Transverse colon (tissue), 4 donors: Measurements from ENCODE around the gene PLEKHH3. TPM values are rescaled to one million over a fixed set of nuclear protein-coding genes. Genes with fewer than 3 reads are reported as not detected.

ENCODE experiments used
- DNase-seq: peaks from one replicate; pipeline ENCODE4 v3.0.0-alpha.2; 2019
- H3K27ac ChIP-seq, 4 donors: fragments of 200-600 bp; sonication (generic); 2 replicates each; pipeline ENCODE4 v1.5.1; 2016 to 2018; ENCODE audit warnings: inconsistent platforms in 4 of 4
- H3K27me3 ChIP-seq: fragments of 200-600 bp; sonication (generic); 2 replicates; pipeline ENCODE4 v1.5.1; 2017; ENCODE audit warnings: inconsistent platforms
- H3K36me3 ChIP-seq, 4 donors: fragments of 200-600 bp; sonication (generic); 2 replicates each; pipeline ENCODE4 v1.5.1; 2017 to 2019; ENCODE audit warnings: inconsistent platforms in 4 of 4
- H3K4me1 ChIP-seq, 4 donors: fragments of 200-600 bp; sonication (generic); 2 replicates each; pipeline ENCODE4 v1.5.1; 2017 to 2020; ENCODE audit warnings: inconsistent platforms in 4 of 4
- H3K4me3 ChIP-seq, 4 donors: fragments of 200-600 bp; sonication (generic); 1 replicate in 1 of 4; 2 replicates in 3 of 4; pipeline versions ENCODE4 v1.5.1 to v1.6.1; 2017 to 2019; ENCODE audit warnings: inconsistent platforms in 4 of 4
- H3K9me3 ChIP-seq, 2 donors: fragments of 200-600 bp; sonication (generic); 2 replicates each; pipeline ENCODE4 v1.5.1; 2017 to 2019; ENCODE audit warnings: inconsistent platforms in 2 of 2
- CTCF ChIP-seq, 5 experiments: fragments of 200-600 bp in 3 of 5; fragments of 450-650 bp in 2 of 5; sonication (generic) in 3 of 5; IDR thresholded peaks; 1 replicate in 2 of 5; 2 replicates in 3 of 5; pipeline ENCODE4 v1.5.1; 2016 to 2017; ENCODE audit warnings: antibody characterized with exemption in 5 of 5, inconsistent platforms in 3 of 5, mild to moderate bottlenecking in 2 of 5, moderate library complexity in 1 of 5
- EP300 ChIP-seq: sonication (generic); formaldehyde crosslinking; IDR thresholded peaks from one replicate; pipeline ENCODE4 v1.6.1; 2017; ENCODE audit warnings: antibody characterized with exemption, low read depth
- POLR2AphosphoS5 ChIP-seq, 3 donors: sonication (generic); formaldehyde crosslinking; IDR thresholded peaks; one replicate each; pipeline ENCODE4 v1.6.1; 2016; ENCODE audit warnings: antibody characterized with exemption in 3 of 3
- WGBS, 2 donors: methylation state at CpG; one replicate each; pipeline ENCODE4 v1.1.5; 2018; ENCODE audit warnings: low coverage in 1 of 2; 5-methylcytosine and 5-hydroxymethylcytosine counted together
- in situ Hi-C, 4 donors: fragments of 200-750 bp; cut with MboI; loops; one replicate each; pipeline versions ENCODE4 v1.15.0 to v1.15.1; 2017; ENCODE audit warnings: low sequenced_read_pairs in 3 of 4, low pct_ligation_motif_present in 1 of 4, low pct_unique_long_range_greater_than_20kb in 1 of 4
- intact Hi-C: fragments of 100-400 bp; cut with DNase I; formaldehyde crosslinking; loops from one replicate; pipeline ENCODE4 v1.15.1; 2023; ENCODE audit warnings: low total_unique reads
- small RNA-seq, 4 donors: library from RNA; depleted of rRNA; stranded (forward); fragments of <200 nt; gene quantifications; one replicate each; pipeline ENCODE3, GENCODE V24; 2016
- total RNA-seq, 4 donors: library from RNA; depleted of rRNA; stranded (reverse); fragments of >200 nt; gene quantifications; one replicate each; pipeline ENCODE4 v1.1.0, GENCODE V29; 2016

PLEKHH3 gene
- total RNA-seq, 4 donors from 2014 or later = 5.8 to 29.9 (median 9.9) TPM

GRCh38 chr17:42618442-42619150 is 58.2 kb downstream of the PLEKHH3 start:
- TF ChIP-seq CTCF (IDR thresholded peaks at IDR 0.05) = peak in 3 of 5 experiments; percentile 12 to 35 (median 25)
- TF ChIP-seq EP300 = no peak
- TF ChIP-seq POLR2AphosphoS5 (IDR thresholded peaks at IDR 0.05) = peak in 1 of 3 donors; percentile 65
- 28 to 33% methylated on average over 5 to 9 of the region's 9 CpGs for WGBS, 2 donors
- DNase-seq = peak; percentile 73
- Histone ChIP-seq H3K4me1 (peaks cover 0 to 12% (median 2%) of the 10 kb centered on the region in 4 donors), H3K27me3 (no peaks in the 10 kb centered on the region), H3K9me3 (no peaks in the 10 kb centered on the region), H3K27ac (peak overlapping the region in 2 of 4 donors; percentile 42 to 59), H3K4me3 (no peak overlapping the region), H3K36me3 (peaks cover 0 to 18% (median 1%) of the 10 kb centered on the region in 4 donors)
- in situ Hi-C loops = no loop called here
- intact Hi-C loops = loop anchor here (5.0 kb wide), 1 partner anchor 1689 kb away; the partner anchor contains the start of gene RUNDC3A

DNA sequence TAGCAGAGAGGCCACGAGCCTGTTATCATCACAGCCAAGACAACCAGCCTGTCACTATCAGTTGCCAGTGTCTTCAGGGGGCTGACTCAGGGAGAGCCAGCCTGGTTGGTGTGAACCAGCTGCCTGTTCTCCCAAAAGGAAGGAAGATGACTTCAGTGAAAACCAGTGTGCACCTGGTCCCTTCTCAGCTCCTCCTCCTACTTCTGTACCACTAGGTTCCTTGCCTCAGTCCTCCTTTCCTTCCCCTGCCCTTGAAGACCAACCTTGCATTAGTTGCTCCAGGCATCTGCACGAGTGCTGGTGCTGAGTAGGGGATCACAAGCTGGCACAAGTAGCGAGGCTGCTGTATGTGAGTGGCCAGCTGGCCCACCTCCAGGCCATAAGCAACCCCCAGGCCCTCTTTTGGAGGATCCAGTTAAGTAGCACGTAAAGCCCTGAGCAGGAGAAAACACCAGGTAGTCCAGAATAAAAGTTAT is 58.8 kb downstream of the PLEKHH3 start:
- Histone ChIP-seq H3K9me3 (no peaks in the 10 kb centered on the region), H3K4me1 (peaks cover 0 to 12% (median 2%) of the 10 kb centered on the region in 4 donors), H3K27me3 (no peaks in the 10 kb centered on the region), H3K4me3 (no peak overlapping the region), H3K36me3 (peaks cover 0 to 20% (median 4%) of the 10 kb centered on the region in 4 donors), H3K27ac (peak overlapping the region in 2 of 4 donors; percentile 42 to 59)
- intact Hi-C loops (loop anchor here (5.0 kb wide), 1 partner anchor 1689 kb away; the partner anchor contains the start of gene RUNDC3A), in situ Hi-C loops (no loop called here)
- WGBS, 2 donors = 66 to 100% methylated on average over 1 to 4 of the region's 4 CpGs
- DNase-seq = peak; percentile 20
- TF ChIP-seq POLR2AphosphoS5 (IDR thresholded peaks at IDR 0.05) (peak in 1 of 3 donors; percentile 25), EP300 (no peak)

Small RNA genes within 50 kb of the gene (small RNA-seq; reads per million reads assigned to genes)
- gene MIR6780A = 0 to 0.55 (median 0.13) reads per million in 4 donors

Other genes with a start within 250 kb of the PLEKHH3 start
- 100 to 1,000 TPM in 2 of 4 donors, 10 to 100 TPM in 2; 91.8 to 313 (median 115) TPM for gene ATP6V0A1, start 218.1 kb downstream of the PLEKHH3 start, total RNA-seq
- 10 to 100 TPM; 35.4 to 95.7 (median 66.2) TPM for gene NAGLU, start 140.8 kb downstream of the PLEKHH3 start, total RNA-seq
- gene HSD17B1, start 124.1 kb downstream of the PLEKHH3 start, total RNA-seq = 1 to 10 TPM in 1 of 4 donors, under 1 TPM in 2, not detected in 1; 0.41 to 2.2 (median 0.95) TPM
- gene COASY, start 114.8 kb downstream of the PLEKHH3 start, total RNA-seq = 10 to 100 TPM; 46.4 to 91.7 (median 57.6) TPM
- 100 to 1,000 TPM in 3 of 4 donors, 10 to 100 TPM in 1; 81.3 to 191 (median 143) TPM for gene MLX, start 109.9 kb downstream of the PLEKHH3 start, total RNA-seq
- gene PSMC3IP, start 99.3 kb downstream of the PLEKHH3 start, total RNA-seq = 1 to 10 TPM in 2 of 4 donors, under 1 TPM in 1, not detected in 1; 0.96 to 2.6 (median 1.3) TPM
- 10 to 100 TPM; 47.2 to 71.8 (median 59.0) TPM for gene RETREG3, start 67.6 kb downstream of the PLEKHH3 start, total RNA-seq
- 10 to 100 TPM in 2 of 4 donors, 1 to 10 TPM in 2; 6.0 to 27.7 (median 14.3) TPM for gene TUBG1, start 67.3 kb downstream of the PLEKHH3 start, total RNA-seq
- 10 to 100 TPM in 3 of 4 donors, 1 to 10 TPM in 1; 9.6 to 53.1 (median 26.7) TPM for gene TUBG2, start 17.7 kb downstream of the PLEKHH3 start, total RNA-seq
- gene CCR10, start 4.8 kb upstream of the PLEKHH3 start, total RNA-seq = 1 to 10 TPM in 1 of 4 donors, under 1 TPM in 1, not detected in 2; 0.82 to 3.5 TPM
- 10 to 100 TPM in 2 of 4 donors, 1 to 10 TPM in 2; 3.7 to 43.8 (median 10.1) TPM for gene CNTNAP1, start 5.5 kb upstream of the PLEKHH3 start, total RNA-seq
- 100 to 1,000 TPM in 1 of 4 donors, 10 to 100 TPM in 3; 30.4 to 159 (median 43.4) TPM for gene EZH1, start 68.0 kb upstream of the PLEKHH3 start, total RNA-seq
- gene RAMP2, start 84.2 kb upstream of the PLEKHH3 start, total RNA-seq = 10 to 100 TPM in 2 of 4 donors, 1 to 10 TPM in 2; 6.1 to 88.0 (median 23.4) TPM
- 100 to 1,000 TPM in 1 of 4 donors, 10 to 100 TPM in 3; 58.3 to 111 (median 79.7) TPM for gene VPS25, start 96.5 kb upstream of the PLEKHH3 start, total RNA-seq
- gene WNK4, start 103.6 kb upstream of the PLEKHH3 start, total RNA-seq = 10 to 100 TPM; 17.9 to 87.6 (median 40.9) TPM
- 100 to 1,000 TPM; 128 to 400 (median 171) TPM for gene COA3, start 121.7 kb upstream of the PLEKHH3 start, total RNA-seq
- gene CNTD1, start 121.9 kb upstream of the PLEKHH3 start, total RNA-seq = 1 to 10 TPM in 1 of 4 donors, under 1 TPM in 1, not detected in 2; 0.48 to 1.5 TPM
- 100 to 1,000 TPM in 3 of 4 donors, 10 to 100 TPM in 1; 78.2 to 199 (median 120) TPM for gene BECN1, start 147.3 kb upstream of the PLEKHH3 start, total RNA-seq
- gene PSME3, start 156.4 kb upstream of the PLEKHH3 start, total RNA-seq = 100 to 1,000 TPM in 1 of 4 donors, 10 to 100 TPM in 3; 37.0 to 131 (median 60.4) TPM
- 1 to 10 TPM in 2 of 4 donors, under 1 TPM in 2; 0.55 to 6.0 (median 1.1) TPM for gene AOC2, start 167.6 kb upstream of the PLEKHH3 start, total RNA-seq
- 100 to 1,000 TPM in 1 of 4 donors, 10 to 100 TPM in 3; 14.3 to 134 (median 35.2) TPM for gene AOC3, start 174.2 kb upstream of the PLEKHH3 start, total RNA-seq
- gene G6PC1, start 223.8 kb upstream of the PLEKHH3 start, total RNA-seq = under 1 TPM in 2 of 4 donors, not detected in 2; 0.32 to 0.68 TPM